Measurements from ENCODE around the gene AQP6.

AQP6 gene

DNA sequence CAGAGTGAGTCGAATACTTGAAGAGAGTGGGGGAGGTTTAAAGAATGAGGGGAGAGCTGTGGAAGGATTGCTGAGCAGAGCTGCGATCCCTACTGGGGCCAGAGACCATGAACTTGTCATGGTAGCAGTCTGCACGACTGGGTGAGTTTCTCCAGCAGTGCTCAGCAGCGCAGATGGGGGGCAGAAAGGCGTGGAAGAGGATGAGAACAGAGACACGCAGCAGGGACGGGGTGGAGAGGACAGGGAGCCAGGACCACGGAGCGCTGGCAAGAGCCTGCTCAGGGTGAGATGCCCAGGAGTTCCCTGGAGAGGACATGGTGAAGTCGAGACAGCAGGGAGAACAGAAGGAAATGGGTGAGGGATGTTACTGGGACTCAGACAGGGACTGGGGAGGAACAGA, 2.1 kb upstream of the AQP6 start:
- Histone ChIP-seq H3K4me1 (ENCODE audit: control insufficient read depth, low read depth, low read length) (peaks cover 3% of the 10 kb centered on the region), H2BK5ac (ENCODE audit: low read length) (no peak overlapping the region), H3K18ac (ENCODE audit: low read length) (no peak overlapping the region), H3K23ac (ENCODE audit: low read length) (no peak overlapping the region), H3K4me2 (ENCODE audit: low read length) (no peak overlapping the region), H3K4me3 (ENCODE audit: low read length) (no peak overlapping the region), H3K9ac (ENCODE audit: low read length) (no peak overlapping the region), H2AK5ac (ENCODE audit: low read length) (no peak overlapping the region), H4K5ac (ENCODE audit: low read length) (no peak overlapping the region), H3K56ac (ENCODE audit: low read length) (no peak overlapping the region), H4K8ac (ENCODE audit: low read depth, low read length) (no peak overlapping the region), H3K79me1 (ENCODE audit: low read length) (no peaks in the 10 kb centered on the region), H3K27me3 (ENCODE audit: insufficient read depth, low read length, poor library complexity) (no peaks in the 10 kb centered on the region), H3K36me3 (ENCODE audit: control insufficient read depth, insufficient read depth, low read length) (no peaks in the 10 kb centered on the region), H3K79me2 (ENCODE audit: control insufficient read depth, insufficient read depth, low read length) (no peaks in the 10 kb centered on the region), H2BK120ac (ENCODE audit: low read depth, low read length) (no peak overlapping the region), H3K27ac (ENCODE audit: low read depth, low read length) (no peak overlapping the region), H3K4ac (ENCODE audit: low read depth, low read length) (no peak overlapping the region), H2BK15ac (replicated peaks; ENCODE audit: low read depth) (no peak overlapping the region)
- no peak for DNase-seq
- no CpG with 5 or more reads among the region's 10 CpGs for WGBS (ENCODE audit: extremely low coverage, insufficient coverage, low lambda C conversion rate)

DNA sequence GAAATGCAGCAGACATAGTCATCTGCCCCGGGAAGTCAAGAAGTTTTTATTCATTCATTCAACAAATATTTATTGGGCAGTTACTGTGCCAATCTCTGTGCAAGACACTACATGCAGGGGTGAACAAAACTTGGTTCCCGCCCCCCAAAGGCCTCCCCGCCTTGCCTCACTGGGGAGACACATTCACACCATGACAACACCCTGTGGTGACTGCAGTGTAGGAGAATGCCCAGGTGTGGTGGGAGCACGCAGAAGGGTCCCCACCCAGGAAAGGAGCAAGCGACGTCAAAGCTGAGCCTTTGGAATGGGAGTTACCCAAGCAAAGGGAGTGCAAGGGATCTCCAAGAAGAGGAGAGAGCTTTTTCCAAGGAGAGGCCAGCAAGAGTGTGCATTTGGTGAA, 1.6 kb upstream of the AQP6 start:
- WGBS (ENCODE audit: extremely low coverage, insufficient coverage, low lambda C conversion rate): no CpG with 5 or more reads among the region's 6 CpGs
- no peak overlapping the region for H3K4me2 ChIP-seq (ENCODE audit: low read length)
- H3K18ac ChIP-seq (ENCODE audit: low read length): no peak overlapping the region
- H4K5ac ChIP-seq (ENCODE audit: low read length): no peak overlapping the region
- H3K79me2 ChIP-seq (ENCODE audit: control insufficient read depth, insufficient read depth, low read length): no peaks in the 10 kb centered on the region
- no peak overlapping the region for H2BK15ac ChIP-seq (replicated peaks; ENCODE audit: low read depth)
- H3K4me3 ChIP-seq (ENCODE audit: low read length): no peak overlapping the region
- H3K27ac ChIP-seq (ENCODE audit: low read depth, low read length): no peak overlapping the region
- no peak overlapping the region for H3K23ac ChIP-seq (ENCODE audit: low read length)
- no peak overlapping the region for H3K56ac ChIP-seq (ENCODE audit: low read length)
- H3K4ac ChIP-seq (ENCODE audit: low read depth, low read length): no peak overlapping the region
- no peaks in the 10 kb centered on the region for H3K27me3 ChIP-seq (ENCODE audit: insufficient read depth, low read length, poor library complexity)
- no peaks in the 10 kb centered on the region for H3K36me3 ChIP-seq (ENCODE audit: control insufficient read depth, insufficient read depth, low read length)
- no peak overlapping the region for H3K9ac ChIP-seq (ENCODE audit: low read length)
- H4K8ac ChIP-seq (ENCODE audit: low read depth, low read length): no peak overlapping the region
- no peak overlapping the region for H2AK5ac ChIP-seq (ENCODE audit: low read length)
- no peak overlapping the region for H2BK120ac ChIP-seq (ENCODE audit: low read depth, low read length)
- H2BK5ac ChIP-seq (ENCODE audit: low read length): no peak overlapping the region
- DNase-seq: no peak
- H3K79me1 ChIP-seq (ENCODE audit: low read length): no peaks in the 10 kb centered on the region
- H3K4me1 ChIP-seq (ENCODE audit: control insufficient read depth, low read depth, low read length): peaks cover 3% of the 10 kb centered on the region

DNA sequence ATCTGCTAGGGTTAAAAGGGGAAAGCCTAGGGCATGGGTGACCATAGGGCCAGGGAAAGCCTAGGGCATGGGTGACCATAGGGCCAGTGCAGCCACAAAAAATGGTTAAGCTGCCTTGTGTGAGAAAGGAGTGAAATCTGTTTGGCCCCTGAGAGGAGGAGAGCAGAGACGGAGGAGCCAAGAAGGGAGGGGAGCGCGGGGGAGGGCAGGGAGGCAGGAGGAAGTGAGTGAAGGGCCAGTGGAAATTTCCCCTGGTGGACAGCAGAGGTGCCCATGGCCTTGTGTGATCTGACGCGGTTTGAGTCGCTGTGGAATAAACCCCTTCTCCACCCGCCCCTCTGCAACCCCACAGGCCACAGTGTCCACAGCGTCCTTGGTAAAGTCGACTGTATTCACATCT, 618 bp upstream of the AQP6 start:
- Histone ChIP-seq H2BK15ac (replicated peaks; ENCODE audit: low read depth) (no peak overlapping the region), H3K56ac (ENCODE audit: low read length) (no peak overlapping the region), H3K18ac (ENCODE audit: low read length) (no peak overlapping the region), H2AK5ac (ENCODE audit: low read length) (no peak overlapping the region), H3K36me3 (ENCODE audit: control insufficient read depth, insufficient read depth, low read length) (no peaks in the 10 kb centered on the region), H3K27ac (ENCODE audit: low read depth, low read length) (no peak overlapping the region), H3K27me3 (ENCODE audit: insufficient read depth, low read length, poor library complexity) (no peaks in the 10 kb centered on the region), H3K23ac (ENCODE audit: low read length) (no peak overlapping the region), H3K4ac (ENCODE audit: low read depth, low read length) (no peak overlapping the region), H4K8ac (ENCODE audit: low read depth, low read length) (no peak overlapping the region), H3K4me1 (ENCODE audit: control insufficient read depth, low read depth, low read length) (peaks cover 3% of the 10 kb centered on the region), H2BK5ac (ENCODE audit: low read length) (no peak overlapping the region), H3K4me3 (ENCODE audit: low read length) (no peak overlapping the region), H4K5ac (ENCODE audit: low read length) (no peak overlapping the region), H2BK120ac (ENCODE audit: low read depth, low read length) (no peak overlapping the region), H3K79me1 (ENCODE audit: low read length) (no peaks in the 10 kb centered on the region), H3K9ac (ENCODE audit: low read length) (no peak overlapping the region), H3K79me2 (ENCODE audit: control insufficient read depth, insufficient read depth, low read length) (no peaks in the 10 kb centered on the region), H3K4me2 (ENCODE audit: low read length) (no peak overlapping the region)
- DNase-seq: no peak
- no CpG with 5 or more reads among the region's 9 CpGs for WGBS (ENCODE audit: extremely low coverage, insufficient coverage, low lambda C conversion rate)

DNA sequence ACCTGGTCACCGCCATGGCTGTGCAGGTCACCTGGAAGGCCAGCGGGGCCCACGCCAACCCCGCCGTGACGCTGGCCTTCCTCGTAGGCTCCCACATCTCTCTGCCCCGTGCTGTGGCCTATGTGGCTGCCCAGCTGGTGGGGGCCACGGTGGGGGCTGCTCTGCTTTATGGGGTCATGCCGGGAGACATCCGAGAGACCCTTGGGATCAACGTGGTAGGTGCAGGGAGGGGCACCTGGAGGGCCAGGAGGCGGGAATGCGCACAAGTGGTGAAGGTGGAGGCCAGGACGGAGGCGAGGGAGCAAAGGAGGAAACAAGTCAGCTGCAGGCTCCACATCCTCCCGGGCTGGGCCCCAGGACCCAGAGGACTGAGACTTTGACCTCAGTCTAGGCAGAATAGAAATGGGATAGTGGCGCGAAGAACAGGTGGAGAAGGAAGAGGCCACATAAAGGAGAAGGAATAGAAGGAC, 649 bp downstream of the AQP6 start:
- no peaks in the 10 kb centered on the region for H3K79me1 ChIP-seq (ENCODE audit: low read length)
- no peak overlapping the region for H3K18ac ChIP-seq (ENCODE audit: low read length)
- WGBS (ENCODE audit: extremely low coverage, insufficient coverage, low lambda C conversion rate): no CpG with 5 or more reads among the region's 19 CpGs
- H3K4me3 ChIP-seq (ENCODE audit: low read length): no peak overlapping the region
- no peak overlapping the region for H2BK5ac ChIP-seq (ENCODE audit: low read length)
- no peak overlapping the region for H4K5ac ChIP-seq (ENCODE audit: low read length)
- H2BK15ac ChIP-seq (replicated peaks; ENCODE audit: low read depth): no peak overlapping the region
- H3K27me3 ChIP-seq (ENCODE audit: insufficient read depth, low read length, poor library complexity): no peaks in the 10 kb centered on the region
- H4K8ac ChIP-seq (ENCODE audit: low read depth, low read length): no peak overlapping the region
- DNase-seq: no peak
- H3K9ac ChIP-seq (ENCODE audit: low read length): no peak overlapping the region
- no peaks in the 10 kb centered on the region for H3K36me3 ChIP-seq (ENCODE audit: control insufficient read depth, insufficient read depth, low read length)
- no peak overlapping the region for H2BK120ac ChIP-seq (ENCODE audit: low read depth, low read length)
- no peak overlapping the region for H3K27ac ChIP-seq (ENCODE audit: low read depth, low read length)
- H3K4me1 ChIP-seq (ENCODE audit: control insufficient read depth, low read depth, low read length): peaks cover 3% of the 10 kb centered on the region
- no peak overlapping the region for H2AK5ac ChIP-seq (ENCODE audit: low read length)
- H3K23ac ChIP-seq (ENCODE audit: low read length): no peak overlapping the region
- H3K4ac ChIP-seq (ENCODE audit: low read depth, low read length): no peak overlapping the region
- H3K56ac ChIP-seq (ENCODE audit: low read length): no peak overlapping the region
- H3K4me2 ChIP-seq (ENCODE audit: low read length): no peak overlapping the region
- H3K79me2 ChIP-seq (ENCODE audit: control insufficient read depth, insufficient read depth, low read length): no peaks in the 10 kb centered on the region

DNA sequence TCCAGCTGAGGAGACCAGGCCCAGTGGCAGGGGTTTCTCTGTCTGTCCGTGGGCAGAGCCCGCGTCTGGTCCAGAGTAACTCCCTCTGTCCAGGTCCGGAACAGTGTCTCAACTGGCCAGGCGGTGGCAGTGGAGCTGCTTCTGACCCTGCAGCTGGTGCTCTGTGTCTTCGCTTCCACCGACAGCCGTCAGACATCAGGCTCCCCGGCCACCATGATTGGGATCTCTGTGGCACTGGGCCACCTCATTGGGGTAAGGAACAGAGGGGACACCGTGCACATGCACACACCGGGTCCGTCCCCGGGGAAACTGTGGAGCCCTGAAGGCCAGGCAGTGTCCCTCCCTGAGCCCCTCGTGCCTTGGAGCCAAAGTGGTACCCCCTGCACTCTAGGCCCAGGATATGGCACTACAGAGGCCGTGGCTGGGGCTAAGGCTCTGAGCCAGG, 1.5 kb downstream of the AQP6 start:
- H4K8ac ChIP-seq (ENCODE audit: low read depth, low read length): no peak overlapping the region
- no peaks in the 10 kb centered on the region for H3K27me3 ChIP-seq (ENCODE audit: insufficient read depth, low read length, poor library complexity)
- H3K79me2 ChIP-seq (ENCODE audit: control insufficient read depth, insufficient read depth, low read length): no peaks in the 10 kb centered on the region
- H2AK5ac ChIP-seq (ENCODE audit: low read length): no peak overlapping the region
- H3K9ac ChIP-seq (ENCODE audit: low read length): no peak overlapping the region
- DNase-seq: peak; percentile 54
- H4K5ac ChIP-seq (ENCODE audit: low read length): no peak overlapping the region
- no peak overlapping the region for H2BK5ac ChIP-seq (ENCODE audit: low read length)
- no peak overlapping the region for H3K27ac ChIP-seq (ENCODE audit: low read depth, low read length)
- peaks cover 3% of the 10 kb centered on the region for H3K4me1 ChIP-seq (ENCODE audit: control insufficient read depth, low read depth, low read length)
- H3K56ac ChIP-seq (ENCODE audit: low read length): no peak overlapping the region
- no peak overlapping the region for H3K4me3 ChIP-seq (ENCODE audit: low read length)
- no peak overlapping the region for H3K4me2 ChIP-seq (ENCODE audit: low read length)
- H2BK15ac ChIP-seq (replicated peaks; ENCODE audit: low read depth): no peak overlapping the region
- H2BK120ac ChIP-seq (ENCODE audit: low read depth, low read length): no peak overlapping the region
- H3K79me1 ChIP-seq (ENCODE audit: low read length): no peaks in the 10 kb centered on the region
- H3K36me3 ChIP-seq (ENCODE audit: control insufficient read depth, insufficient read depth, low read length): no peaks in the 10 kb centered on the region
- WGBS (ENCODE audit: extremely low coverage, insufficient coverage, low lambda C conversion rate): no CpG with 5 or more reads among the region's 15 CpGs
- H3K23ac ChIP-seq (ENCODE audit: low read length): no peak overlapping the region
- no peak overlapping the region for H3K4ac ChIP-seq (ENCODE audit: low read depth, low read length)
- no peak overlapping the region for H3K18ac ChIP-seq (ENCODE audit: low read length)

DNA sequence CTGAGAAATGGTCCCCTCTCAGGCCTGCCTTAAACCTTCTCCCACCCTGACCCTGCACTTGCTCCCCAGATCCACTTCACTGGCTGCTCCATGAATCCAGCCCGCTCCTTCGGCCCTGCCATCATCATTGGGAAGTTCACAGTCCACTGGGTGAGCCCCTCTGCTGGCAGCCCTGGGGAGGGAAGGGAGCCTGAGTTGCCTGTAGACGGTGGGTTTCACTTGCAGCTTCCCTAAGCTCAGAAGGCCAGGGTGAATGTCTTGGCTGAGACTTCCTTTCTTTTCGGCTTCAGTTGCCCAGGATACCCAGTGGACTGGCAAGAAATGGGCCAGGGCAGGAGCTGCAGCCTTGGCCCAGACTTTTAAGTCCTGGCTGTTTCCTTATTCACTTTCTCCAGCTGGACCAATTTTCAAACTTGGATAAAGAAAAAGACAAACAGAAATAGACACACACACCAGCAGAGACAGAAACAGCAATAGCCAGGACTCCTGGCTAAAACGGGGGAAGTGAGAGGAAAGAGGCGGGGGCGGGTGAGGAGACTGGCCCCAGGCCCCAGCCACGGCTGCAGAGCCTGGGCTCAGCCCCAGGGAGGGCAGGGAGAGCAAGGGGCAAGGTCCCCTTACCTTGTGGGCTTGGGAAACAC, 2.0 kb downstream of the AQP6 start:
- H3K4me2 ChIP-seq (ENCODE audit: low read length): no peak overlapping the region
- no peak overlapping the region for H3K23ac ChIP-seq (ENCODE audit: low read length)
- H3K27ac ChIP-seq (ENCODE audit: low read depth, low read length): no peak overlapping the region
- no peaks in the 10 kb centered on the region for H3K27me3 ChIP-seq (ENCODE audit: insufficient read depth, low read length, poor library complexity)
- no peak overlapping the region for H4K5ac ChIP-seq (ENCODE audit: low read length)
- H4K8ac ChIP-seq (ENCODE audit: low read depth, low read length): no peak overlapping the region
- no peak overlapping the region for H3K4me3 ChIP-seq (ENCODE audit: low read length)
- H2BK15ac ChIP-seq (replicated peaks; ENCODE audit: low read depth): no peak overlapping the region
- H3K79me2 ChIP-seq (ENCODE audit: control insufficient read depth, insufficient read depth, low read length): no peaks in the 10 kb centered on the region
- no peaks in the 10 kb centered on the region for H3K36me3 ChIP-seq (ENCODE audit: control insufficient read depth, insufficient read depth, low read length)
- no peak for DNase-seq
- no peak overlapping the region for H2AK5ac ChIP-seq (ENCODE audit: low read length)
- no peak overlapping the region for H2BK5ac ChIP-seq (ENCODE audit: low read length)
- no peak overlapping the region for H3K56ac ChIP-seq (ENCODE audit: low read length)
- no peak overlapping the region for H3K4ac ChIP-seq (ENCODE audit: low read depth, low read length)
- no CpG with 5 or more reads among the region's 8 CpGs for WGBS (ENCODE audit: extremely low coverage, insufficient coverage, low lambda C conversion rate)
- no peak overlapping the region for H2BK120ac ChIP-seq (ENCODE audit: low read depth, low read length)
- no peaks in the 10 kb centered on the region for H3K79me1 ChIP-seq (ENCODE audit: low read length)
- H3K18ac ChIP-seq (ENCODE audit: low read length): no peak overlapping the region
- H3K4me1 ChIP-seq (ENCODE audit: control insufficient read depth, low read depth, low read length): peaks cover 3% of the 10 kb centered on the region
- H3K9ac ChIP-seq (ENCODE audit: low read length): no peak overlapping the region
